ENCODE measurements around the gene CDKN3.
"Not testable (repeated sequence)": the region's sequence is repeated elsewhere in the genome, so short reads cannot be mapped to it uniquely, and the experiment has no call there.

CDKN3 gene

GRCh38 chr14:54392131-54392859 is 4.5 kb upstream of the CDKN3 start:
- TF ChIP-seq CTCF (conservative IDR thresholded peaks at IDR 0.05) = no peak
- no peak overlapping the region for H3K27ac ChIP-seq

- H3K27ac ChIP-seq = not testable (repeated sequence)
Measured at GRCh38 chr14:54392986-54393884, 3.6 kb upstream of the CDKN3 start.

- H3K27ac ChIP-seq = no peak overlapping the region
- no peak for TF ChIP-seq CTCF (conservative IDR thresholded peaks at IDR 0.05)
Measured at GRCh38 chr14:54394596-54394995, 2.2 kb upstream of the CDKN3 start.

GRCh38 chr14:54395284-54395683 is 1.5 kb upstream of the CDKN3 start:
- no peak overlapping the region for H3K27ac ChIP-seq
- no peak for TF ChIP-seq CTCF (conservative IDR thresholded peaks at IDR 0.05)

GRCh38 chr14:54395716-54396115 is 1.1 kb upstream of the CDKN3 start:
- H3K27ac ChIP-seq = no peak overlapping the region
- no peak for TF ChIP-seq CTCF (conservative IDR thresholded peaks at IDR 0.05)

GRCh38 chr14:54396183-54396492 is 669 bp upstream of the CDKN3 start:
- peak overlapping the region; percentile 65; the same call in 1 of the 2 replicates for H3K27ac ChIP-seq
- no peak for TF ChIP-seq CTCF (conservative IDR thresholded peaks at IDR 0.05)

- TF ChIP-seq CTCF (conservative IDR thresholded peaks at IDR 0.05) = no peak
- H3K27ac ChIP-seq = no peak overlapping the region
Measured at GRCh38 chr14:54399560-54399959, 2.8 kb downstream of the CDKN3 start.

GRCh38 chr14:54403401-54404005 is 6.7 kb downstream of the CDKN3 start:
- H3K27ac ChIP-seq = not testable (repeated sequence)

Measured in VCaP (cell line).